Epidermal melanocyte (primary cell): ENCODE results near the gene FHL1.

ENCODE experiments used
- DNase-seq: peaks from one replicate; pipeline ENCODE4 v3.0.0; 2011; ENCODE audit warnings: low spot score; ENCODE audit not compliant: insufficient read length

The FHL1 gene

DNA sequence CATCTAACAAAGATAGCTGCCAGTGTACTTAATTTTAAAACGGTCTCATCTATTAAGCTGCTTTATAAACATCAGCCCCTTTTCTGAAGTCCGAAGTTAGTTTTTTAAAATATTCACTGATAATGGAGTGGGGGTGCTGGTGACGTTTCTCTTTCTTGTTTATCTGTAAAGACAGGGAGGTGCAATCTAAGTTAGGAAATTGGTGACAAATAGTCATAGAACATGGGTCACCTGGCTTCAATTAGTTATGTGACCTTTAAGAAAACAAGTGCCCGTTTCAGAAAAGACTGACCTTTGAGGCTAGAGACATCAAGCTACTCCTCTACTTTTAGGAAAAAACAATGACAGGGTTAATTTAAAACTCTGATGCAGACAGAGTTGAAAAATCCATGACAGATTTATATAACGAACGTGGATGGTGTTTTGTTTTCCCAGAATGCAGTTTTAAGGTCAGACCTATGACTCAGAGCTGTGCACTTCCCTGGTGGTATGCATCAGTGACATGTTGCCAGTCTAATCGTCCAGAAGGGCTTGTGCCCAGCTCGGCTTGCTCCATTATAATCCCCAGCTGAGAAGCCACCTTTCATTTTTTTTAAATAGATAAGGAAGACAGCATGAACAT lies 38.2 kb downstream of the FHL1 start:
- no peak for DNase-seq

DNA sequence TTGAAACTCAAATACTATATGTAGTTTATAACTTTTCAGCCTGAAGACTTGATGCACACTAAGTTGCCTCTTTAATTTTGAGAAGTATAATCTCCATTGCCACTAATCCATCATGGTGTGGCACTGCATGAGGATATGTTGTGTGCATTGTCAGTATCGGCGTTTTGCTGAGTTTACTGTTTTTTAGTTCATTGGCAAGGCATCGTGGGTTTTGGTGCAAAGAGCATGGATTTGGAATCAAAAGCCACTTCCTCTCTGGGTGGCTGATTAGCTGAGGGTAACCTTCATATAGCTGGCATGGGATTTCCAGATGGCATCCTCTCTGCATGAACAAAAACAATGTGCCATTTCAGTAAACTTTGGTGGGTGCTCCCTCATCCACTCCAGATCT lies 38.7 kb downstream of the FHL1 start:
- no peak for DNase-seq

DNA sequence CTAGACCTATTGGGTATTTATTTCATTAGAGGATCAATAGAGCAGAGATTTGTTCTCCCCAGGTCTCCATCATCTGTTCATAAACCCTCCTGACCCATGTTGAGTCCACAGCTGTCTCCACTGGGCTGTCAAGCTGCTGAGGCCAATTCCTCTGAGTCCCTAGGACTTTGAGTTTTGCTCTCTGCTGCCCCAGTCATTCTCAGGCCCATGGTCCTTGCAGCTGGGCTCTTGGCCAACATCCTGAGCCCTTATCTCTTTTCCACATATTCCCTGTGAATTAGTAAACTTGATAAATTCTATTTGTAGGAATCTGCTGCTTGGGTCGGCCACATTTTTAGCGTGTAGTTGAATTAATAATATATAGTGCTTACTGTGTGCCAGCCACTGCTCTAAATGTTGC lies 41.9 kb downstream of the FHL1 start:
- no peak for DNase-seq

DNA sequence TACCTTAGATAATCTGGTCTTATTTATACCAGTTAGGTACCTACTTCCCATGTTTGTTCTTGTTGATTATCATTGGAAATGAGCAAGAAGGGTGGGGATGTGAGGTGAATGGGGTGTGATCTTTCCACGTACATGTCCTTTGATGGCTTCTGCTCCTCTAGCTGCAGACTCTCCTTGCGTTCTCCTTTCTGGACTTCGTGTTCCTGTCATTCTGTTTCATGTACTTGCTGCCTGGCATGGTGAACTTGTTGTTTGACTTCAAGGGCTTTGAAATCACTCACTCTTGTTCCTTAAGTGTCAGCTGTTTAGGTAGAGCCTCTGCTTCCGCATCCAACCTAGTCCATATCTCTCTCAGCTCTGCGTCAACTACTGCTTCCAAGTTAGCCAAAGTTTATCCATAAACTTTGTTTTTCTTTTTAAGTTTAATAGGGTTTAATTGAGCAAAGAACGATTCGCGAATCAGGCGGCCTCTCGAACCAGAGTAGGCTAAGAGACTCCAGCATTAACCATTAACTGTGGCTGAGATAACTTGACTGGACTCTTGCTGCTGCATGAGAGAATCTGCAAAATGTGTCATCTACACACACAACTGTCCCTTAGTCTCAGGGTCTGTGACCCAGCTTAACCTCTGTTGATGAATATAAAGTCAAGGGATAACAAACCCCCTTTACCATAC lies 42.8 kb downstream of the FHL1 start:
- DNase-seq = no peak

DNA sequence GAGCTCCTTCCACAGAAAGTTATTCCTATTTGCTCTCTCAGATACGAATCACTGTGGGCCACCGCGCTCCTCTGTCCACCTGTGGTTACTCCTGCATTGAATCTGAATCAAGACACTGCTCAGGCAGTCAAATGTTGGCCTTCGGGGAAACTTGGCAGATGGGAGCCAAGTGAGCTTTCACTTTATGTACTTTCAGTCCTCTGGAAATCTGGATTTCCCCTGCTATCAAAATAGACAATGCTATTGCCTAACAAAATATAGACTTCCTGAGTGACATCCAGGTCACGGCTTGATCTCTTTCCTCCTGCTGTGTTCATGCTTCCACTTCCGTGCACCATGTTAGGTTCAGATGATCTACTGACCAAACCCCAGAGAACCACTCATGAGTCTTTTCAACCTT lies 43.8 kb downstream of the FHL1 start:
- DNase-seq = no peak

DNA sequence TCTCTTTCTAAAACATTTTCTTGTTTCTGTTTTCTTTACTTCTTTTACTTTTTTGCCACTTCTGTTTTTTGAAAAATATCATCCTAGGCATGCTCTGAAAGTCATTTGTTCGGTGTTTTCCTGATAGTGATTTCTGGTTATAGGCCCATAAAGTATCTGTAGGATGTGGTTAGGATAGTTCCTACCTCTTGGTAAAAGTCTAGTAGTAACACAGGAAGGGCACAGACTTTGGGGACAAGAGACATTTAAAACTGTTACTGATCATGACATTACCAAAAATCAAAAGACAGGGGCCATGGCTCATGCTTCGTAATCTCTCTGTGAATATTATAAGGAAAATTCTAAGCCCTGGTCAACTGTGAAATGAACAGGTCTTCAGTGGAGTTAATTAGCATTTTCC lies 44.8 kb downstream of the FHL1 start:
- DNase-seq = no peak

DNA sequence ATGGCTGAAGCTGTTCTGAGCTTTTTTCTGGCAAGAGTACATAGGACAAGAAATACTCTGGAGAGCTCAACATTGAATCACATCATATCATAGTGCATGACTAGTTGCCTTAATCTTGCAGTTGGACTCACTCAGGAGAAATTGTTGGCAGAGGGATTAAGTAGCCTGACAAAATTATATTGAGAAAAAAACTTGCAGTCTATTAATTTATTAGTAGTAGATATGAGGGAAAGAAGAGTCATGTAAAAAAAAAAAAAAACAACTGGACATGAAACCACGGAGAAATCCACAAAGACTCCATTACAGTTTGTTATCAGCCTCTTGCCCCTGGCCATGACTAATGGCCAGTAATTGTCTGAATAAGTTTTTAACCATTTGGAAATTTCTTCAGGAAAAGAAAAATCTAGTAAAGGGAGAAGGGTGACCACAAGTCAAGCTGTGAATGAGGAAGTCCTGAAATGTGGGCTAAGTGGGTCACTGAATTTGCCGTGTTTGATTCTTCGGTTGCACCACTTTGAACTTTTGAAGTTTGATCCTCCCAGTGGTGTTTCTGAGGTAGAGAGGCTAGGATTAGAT lies 45.6 kb downstream of the FHL1 start:
- DNase-seq = no peak

DNA sequence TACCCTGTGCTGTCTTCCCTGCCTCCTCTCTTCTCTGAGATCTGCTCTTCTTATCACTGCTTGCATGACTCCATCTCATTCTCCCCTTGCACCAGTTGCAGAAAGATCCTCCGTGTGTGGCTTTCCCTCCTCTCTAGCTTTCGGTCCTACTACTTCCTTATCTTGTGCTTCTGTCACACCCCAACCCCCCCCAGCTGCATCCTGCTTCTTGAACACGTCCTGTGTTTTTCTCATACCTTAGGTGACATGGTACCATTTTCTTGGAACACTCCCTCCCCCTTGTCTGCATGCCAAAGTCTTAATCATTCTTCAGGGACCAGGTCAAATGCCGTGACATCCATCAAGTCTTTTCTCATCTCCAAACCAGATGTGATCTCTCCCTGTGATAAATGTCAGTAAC lies 46.4 kb downstream of the FHL1 start:
- no peak for DNase-seq

DNA sequence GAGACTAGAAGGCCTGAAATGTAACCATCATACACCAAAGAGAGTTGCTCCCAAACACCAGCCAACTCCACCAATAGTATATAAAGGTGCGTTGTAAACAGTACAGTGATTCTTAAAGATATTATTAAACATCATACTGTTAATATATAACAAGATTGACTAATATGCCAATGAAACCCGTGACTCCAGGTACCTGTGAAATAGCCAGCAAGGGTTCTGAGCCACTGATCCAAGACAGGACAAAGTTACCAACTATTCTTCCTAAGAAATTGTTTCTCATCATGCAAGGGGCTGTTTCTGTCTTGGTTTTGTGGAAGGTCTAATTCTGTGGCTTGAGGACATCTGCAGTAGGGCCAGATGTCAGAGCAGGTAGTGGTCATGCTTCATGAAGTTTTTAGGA lies 47.2 kb downstream of the FHL1 start:
- no peak for DNase-seq

DNA sequence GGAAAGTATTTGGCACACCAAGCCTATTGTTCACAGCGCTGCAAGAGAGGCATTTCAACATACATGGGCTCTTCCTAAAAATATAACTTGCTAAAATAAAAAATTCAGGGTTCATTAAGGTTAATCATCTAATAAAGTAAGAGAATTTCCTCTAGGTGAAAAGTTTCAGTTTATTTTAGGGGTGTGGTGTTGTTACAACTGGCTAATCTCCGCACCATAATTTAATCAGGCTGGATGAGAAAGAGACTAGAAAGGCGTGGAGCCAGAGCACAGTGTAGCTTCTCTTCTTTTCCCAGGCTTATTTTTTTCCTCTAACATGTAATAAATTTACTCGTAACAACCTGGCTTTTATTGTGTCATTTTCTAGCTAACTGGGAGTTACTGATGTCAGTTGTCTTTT lies 47.9 kb downstream of the FHL1 start:
- no peak for DNase-seq

DNA sequence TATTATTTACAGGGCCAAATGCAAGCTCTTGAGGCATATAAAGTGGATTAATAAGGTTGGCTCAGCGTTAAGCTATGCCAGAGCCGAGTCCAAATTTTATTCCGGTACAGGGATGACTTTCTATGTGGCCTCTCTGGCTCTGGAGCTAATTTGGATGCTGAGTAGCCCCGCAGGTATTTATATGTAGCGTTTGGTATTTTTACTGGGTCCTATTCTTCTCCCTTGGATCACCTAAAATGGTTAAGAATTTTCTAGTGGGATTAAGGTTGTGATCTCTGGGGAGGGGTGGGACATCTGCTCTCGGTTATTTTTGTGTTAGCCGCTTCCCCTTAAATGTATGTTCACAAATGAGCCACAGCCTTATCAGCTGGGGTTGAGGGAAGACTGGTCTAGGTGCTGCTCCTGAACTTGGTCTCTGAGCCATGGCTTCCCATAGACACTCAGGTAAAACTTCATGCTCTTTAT lies 49.4 kb downstream of the FHL1 start:
- no peak for DNase-seq

DNA sequence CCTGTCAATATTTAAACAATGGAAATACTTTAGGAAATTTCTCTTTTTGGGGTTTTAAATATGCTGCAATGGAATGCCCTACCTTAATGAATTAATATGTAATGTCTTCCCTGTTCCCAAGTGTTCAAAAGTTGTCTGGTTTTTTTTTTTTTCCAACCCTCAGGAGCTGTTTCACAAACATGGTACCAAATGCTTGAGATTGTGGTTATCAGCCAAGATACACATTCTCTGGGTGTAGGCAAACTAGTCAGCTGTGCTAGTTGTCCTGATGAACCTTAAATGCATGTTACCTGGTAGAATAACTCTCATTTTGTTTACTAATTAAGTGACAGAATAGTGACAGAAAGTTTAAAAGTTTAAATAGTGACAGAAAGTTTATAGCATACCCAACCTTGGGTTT lies 50.7 kb downstream of the FHL1 start:
- DNase-seq = no peak

DNA sequence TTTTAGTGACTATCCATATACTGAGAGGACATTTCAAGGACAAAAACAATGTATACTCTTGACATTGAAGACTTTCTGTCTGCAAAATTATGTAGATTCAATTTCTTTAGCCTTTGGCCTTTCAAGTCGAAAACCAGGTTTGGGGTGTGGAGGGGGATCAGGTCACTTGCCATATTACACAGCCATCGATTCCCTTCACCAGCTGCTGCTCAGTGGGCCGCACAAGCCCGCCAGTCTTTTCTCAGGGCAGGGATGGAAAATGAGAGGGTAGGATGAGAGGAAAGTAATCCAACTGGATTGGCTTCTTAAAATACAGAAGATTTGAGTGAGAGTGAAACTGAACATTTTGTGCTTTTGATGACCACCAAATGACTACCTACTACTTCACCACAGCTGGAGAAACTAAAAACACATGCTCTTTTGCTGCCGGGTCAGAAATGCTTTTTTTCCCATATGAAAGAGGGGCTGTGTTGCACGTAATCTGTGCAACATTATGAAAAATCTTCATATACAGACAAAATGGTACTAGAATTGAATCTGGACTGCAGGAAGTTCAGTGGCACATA lies 51.4 kb downstream of the FHL1 start:
- no peak for DNase-seq

DNA sequence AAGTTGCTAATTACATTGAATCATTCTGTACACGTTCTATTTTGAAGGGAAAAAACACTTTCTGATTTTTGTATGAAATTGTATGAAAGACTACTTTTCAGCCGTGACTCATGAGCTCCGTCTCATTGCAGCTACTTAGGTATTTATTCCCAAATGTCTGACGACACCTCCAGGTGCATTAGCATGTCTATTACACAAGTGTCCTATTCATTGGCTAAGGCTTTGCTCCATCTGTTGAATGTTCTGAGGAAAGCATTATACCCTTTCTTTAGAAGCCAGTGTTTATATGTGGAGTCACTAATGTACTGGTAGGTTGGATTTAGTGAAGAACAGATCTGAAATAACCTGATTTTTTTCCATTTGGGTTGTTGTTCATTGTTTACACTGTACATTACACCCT lies 52.0 kb downstream of the FHL1 start:
- no peak for DNase-seq

DNA sequence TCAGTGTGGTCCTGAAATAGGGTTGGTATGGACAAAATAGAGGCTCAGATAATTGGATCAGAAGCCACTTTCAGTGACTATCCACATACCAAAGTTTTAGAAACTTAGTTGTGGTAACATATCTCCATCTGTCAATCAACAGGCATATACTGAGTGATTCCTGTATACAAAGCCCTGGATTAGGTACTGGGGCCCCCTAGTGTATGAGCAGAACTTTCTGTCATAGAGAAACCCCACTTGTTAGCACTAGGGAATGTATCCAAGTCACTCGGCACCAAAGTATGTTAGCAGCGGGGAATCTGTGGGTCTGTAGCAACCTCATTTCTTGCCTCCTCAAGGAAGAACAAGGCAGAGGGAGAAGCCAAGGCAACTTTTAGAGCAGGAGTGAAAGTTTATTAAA lies 53.1 kb downstream of the FHL1 start:
- DNase-seq = no peak

DNA sequence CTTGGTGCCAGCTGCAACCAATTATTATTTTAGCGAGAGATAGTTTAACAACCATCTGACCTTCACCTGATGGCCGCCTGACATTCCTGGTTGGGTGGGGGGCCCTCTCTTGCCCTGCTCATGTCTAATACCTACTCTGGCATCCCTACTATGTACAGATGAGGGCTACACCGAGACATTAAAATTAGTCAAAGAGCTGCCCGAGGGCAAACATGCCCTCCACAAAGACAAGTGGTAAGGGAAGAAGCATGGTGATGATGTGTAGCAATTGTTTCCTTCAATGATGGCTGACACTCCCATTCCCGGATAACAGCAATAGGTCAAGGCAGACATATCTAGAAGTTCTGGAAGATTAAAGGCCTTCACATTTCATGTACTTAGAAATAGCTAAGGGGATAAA lies 54.3 kb downstream of the FHL1 start:
- DNase-seq = no peak

DNA sequence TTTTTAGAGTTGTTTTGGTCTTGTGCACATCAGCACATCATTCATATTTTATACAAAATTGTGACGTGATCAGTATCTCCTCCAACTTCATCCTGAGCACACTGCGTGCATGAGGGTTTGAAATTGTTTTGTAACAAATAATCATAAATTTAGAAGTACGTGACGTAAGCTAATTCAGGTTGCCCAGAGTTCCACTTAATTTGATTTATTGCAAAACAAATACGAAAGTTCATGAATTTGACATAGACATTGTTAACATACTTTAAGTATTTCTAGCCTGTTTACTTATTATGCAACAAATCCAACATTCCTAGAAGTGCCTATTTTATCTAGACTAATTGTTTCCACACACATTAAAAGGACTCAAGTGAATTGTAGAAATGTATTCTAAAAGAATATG lies 55.6 kb downstream of the FHL1 start:
- no peak for DNase-seq

DNA sequence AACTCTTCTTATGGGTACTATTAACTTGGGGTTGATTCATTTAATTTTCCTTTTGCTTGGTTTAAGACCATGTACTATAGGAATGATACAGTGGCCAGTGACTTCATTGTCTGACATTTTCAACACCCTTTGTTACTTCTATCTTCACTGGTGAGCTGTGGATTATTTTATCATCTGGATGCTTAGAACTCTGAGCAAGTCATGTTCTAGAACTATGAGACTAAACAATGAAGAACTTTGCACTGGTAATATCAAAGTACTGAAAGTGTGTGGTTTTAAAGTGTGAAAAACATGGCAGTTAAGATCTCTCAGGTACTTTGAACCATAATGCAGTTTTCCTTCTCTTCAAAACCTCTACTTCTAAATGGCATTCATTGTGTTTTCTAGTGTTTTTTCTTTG lies 56.1 kb downstream of the FHL1 start:
- DNase-seq = no peak

DNA sequence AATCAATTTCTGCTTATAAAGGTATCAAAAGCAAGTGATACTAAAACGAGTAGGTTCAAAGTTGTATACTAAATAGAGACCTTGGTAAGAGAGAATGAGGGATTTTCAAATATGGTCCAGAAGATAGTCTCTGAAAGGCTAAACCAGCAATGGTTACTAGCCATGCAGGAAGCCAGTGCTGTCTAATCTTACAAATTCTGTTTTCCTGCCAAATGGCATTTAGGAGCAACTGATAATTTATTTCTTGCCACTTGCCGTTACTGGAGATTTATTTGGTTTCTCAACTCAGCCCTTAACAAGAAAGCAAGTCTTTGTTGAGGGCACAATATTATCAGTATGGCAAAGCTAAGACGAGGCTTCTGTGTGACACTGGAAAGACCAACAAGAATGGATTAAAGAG lies 56.6 kb downstream of the FHL1 start:
- no peak for DNase-seq

DNA sequence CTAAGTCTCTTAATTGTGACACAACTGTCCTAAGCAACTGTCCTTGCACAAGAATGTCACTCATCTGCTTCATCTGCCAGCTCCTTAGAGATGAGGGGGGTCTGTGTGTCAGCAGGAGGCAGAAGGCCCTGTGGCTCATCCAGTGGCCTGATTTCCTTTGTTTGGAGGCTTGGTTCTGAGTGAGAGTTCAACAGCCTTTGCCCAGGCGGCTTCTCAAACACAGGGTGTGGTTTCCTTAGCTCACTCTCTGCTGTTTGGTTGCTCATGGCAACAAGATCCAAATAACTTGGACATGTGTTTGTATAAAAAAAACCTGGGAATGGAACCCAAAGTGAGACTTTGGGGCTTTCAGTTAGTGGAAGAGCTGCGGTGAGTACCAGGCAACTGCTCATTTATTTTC lies 57.2 kb downstream of the FHL1 start:
- DNase-seq = no peak

DNA sequence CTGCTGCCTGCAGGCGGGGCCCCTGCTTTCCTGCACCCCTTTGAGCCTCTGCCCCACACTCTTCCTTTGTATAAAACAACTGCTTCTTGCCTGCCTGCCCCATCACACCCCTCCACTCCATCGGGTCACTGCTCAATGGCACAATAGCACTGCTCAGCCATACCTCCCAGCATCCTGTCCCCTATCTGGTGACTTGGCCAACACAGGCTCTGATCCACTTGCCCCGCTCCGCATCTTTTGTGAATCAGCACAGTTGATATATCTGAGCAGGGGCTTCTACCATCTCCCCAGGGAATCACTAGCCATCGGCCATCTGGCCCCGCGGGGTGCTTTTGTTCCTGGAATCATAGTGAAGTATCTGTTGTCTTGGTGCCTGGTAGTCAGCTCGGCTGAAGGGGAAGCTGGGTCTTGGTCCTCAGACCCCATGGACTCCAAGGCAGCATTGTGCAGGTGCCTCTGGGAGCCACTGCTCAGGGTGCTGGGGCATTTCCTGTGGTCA lies 58.6 kb downstream of the FHL1 start:
- no peak for DNase-seq

DNA sequence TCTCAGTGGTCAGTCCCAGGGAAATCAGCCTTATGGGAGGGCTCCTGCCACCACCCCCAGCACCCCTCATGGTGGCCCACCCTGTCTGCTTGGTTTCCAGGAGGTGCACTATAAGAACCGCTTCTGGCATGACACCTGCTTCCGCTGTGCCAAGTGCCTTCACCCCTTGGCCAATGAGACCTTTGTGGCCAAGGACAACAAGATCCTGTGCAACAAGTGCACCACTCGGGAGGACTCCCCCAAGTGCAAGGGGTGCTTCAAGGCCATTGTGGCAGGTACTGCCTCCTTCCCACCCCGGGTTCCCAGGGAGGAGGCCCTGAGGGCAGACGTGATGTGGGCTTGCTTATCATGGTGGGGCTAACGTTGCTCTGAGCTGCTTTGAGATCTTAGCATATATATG lies 59.6 kb downstream of the FHL1 start:
- DNase-seq = no peak

DNA sequence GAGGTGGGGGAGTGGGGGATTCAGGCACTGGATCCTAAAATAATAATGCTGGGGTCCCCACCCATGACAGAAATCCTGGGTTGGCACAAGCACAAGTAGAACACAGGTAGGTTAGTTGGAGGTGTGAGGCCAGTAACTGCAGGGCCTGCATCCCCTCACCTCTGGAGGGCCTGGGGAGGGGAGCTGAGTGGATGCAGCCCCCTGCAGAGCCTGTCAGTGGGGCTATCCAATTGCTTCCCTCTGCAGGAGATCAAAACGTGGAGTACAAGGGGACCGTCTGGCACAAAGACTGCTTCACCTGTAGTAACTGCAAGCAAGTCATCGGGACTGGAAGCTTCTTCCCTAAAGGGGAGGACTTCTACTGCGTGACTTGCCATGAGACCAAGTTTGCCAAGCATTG lies 60.2 kb downstream of the FHL1 start:
- DNase-seq = no peak
